Neural cell (in vitro differentiated cells): Measurements from ENCODE around the gene TNS1. TPM values are rescaled to one million over a fixed set of nuclear protein-coding genes. Genes with fewer than 3 reads are reported as not detected.

ENCODE experiments used
- H2AFZ ChIP-seq: fragments of 200-600, 300-800 bp; sonication (generic), shearing (Covaris generic); 2 replicates; pipeline ENCODE4 v1.6.0; 2014; ENCODE audit warnings: low read depth, mild to moderate bottlenecking, antibody characterized with exemption, low read length, moderate library complexity
- H3F3A ChIP-seq: fragments of 200-600 bp; shearing (Covaris generic); 2 replicates; pipeline ENCODE4 v1.6.1; 2016; ENCODE audit warnings: mild to moderate bottlenecking, moderate library complexity, mixed read lengths, antibody characterized with exemption, low read length; ENCODE audit not compliant: insufficient read depth, poor library complexity, severe bottlenecking
- H3K27ac ChIP-seq: fragments of 200-600, 300-800 bp; sonication (generic), shearing (Covaris generic); 2 replicates; pipeline ENCODE4 v1.5.1; 2014; ENCODE audit warnings: mild to moderate bottlenecking, low read length, moderate library complexity
- H3K27me3 ChIP-seq: fragments of 300-800, 200-600 bp; sonication (generic), shearing (Covaris generic); 2 replicates; pipeline ENCODE4 v1.6.0; 2014; ENCODE audit warnings: mild to moderate bottlenecking, low read depth, low read length, moderate library complexity; ENCODE audit not compliant: insufficient read depth
- H3K36me3 ChIP-seq: fragments of 300-800, 200-600 bp; sonication (generic), shearing (Covaris generic); 2 replicates; pipeline ENCODE4 v1.5.1; 2014; ENCODE audit warnings: mild to moderate bottlenecking, antibody characterized with exemption, low read length, moderate library complexity; ENCODE audit not compliant: insufficient read depth
- H3K4me2 ChIP-seq: fragments of 300-800, 200-600 bp; sonication (generic), shearing (Covaris generic); 2 replicates; pipeline ENCODE4 v1.6.0; 2014; ENCODE audit warnings: mild to moderate bottlenecking, low read length
- H3K4me3 ChIP-seq: fragments of 300-800, 200-600 bp; sonication (generic), shearing (Covaris generic); 2 replicates; pipeline ENCODE4 v1.5.1; 2014; ENCODE audit warnings: mild to moderate bottlenecking, low read length, moderate library complexity
- H3K79me2 ChIP-seq: fragments of 200-600 bp; shearing (Covaris generic); replicated peaks from 2 replicates; pipeline ENCODE4 v1.6.0; 2014; ENCODE audit warnings: mild to moderate bottlenecking, low read length, moderate library complexity; ENCODE audit not compliant: insufficient read depth
- H3K9ac ChIP-seq: fragments of 300-800, 200-600 bp; sonication (generic), shearing (Covaris generic); 2 replicates; pipeline ENCODE4 v1.6.1; 2016; ENCODE audit warnings: mild to moderate bottlenecking, low read length, mixed read lengths
- H3K9me2 ChIP-seq: fragments of 200-600 bp; shearing (Covaris generic); 2 replicates; pipeline ENCODE4 v1.6.1; 2016; ENCODE audit warnings: mild to moderate bottlenecking, low read length, mixed read lengths; ENCODE audit not compliant: insufficient read depth
- H3K9me3 ChIP-seq: fragments of 200-600, 300-800 bp; sonication (generic), shearing (Covaris generic); 2 replicates; pipeline ENCODE4 v1.6.1; 2016; ENCODE audit warnings: mild to moderate bottlenecking, mixed run types, low read length, moderate library complexity, mixed read lengths
- H4K20me1 ChIP-seq: fragments of 200-600 bp; shearing (Covaris generic); 2 replicates; pipeline ENCODE4 v1.6.1; 2016; ENCODE audit warnings: mild to moderate bottlenecking, mixed run types; ENCODE audit not compliant: insufficient read depth
- CTCF ChIP-seq: fragments of 450-650 bp; IDR thresholded peaks from 2 replicates; pipeline ENCODE4 v1.5.1; 2014; ENCODE audit warnings: antibody characterized with exemption, mild to moderate bottlenecking, moderate library complexity; ENCODE audit not compliant: poor library complexity, severe bottlenecking
- EP300 ChIP-seq: fragments of 450-650 bp; conservative IDR thresholded peaks from 2 replicates; pipeline ENCODE4 v1.6.1; 2014; ENCODE audit warnings: antibody characterized with exemption, mild to moderate bottlenecking, moderate library complexity; ENCODE audit not compliant: poor library complexity, severe bottlenecking
- EZH2 ChIP-seq: fragments of 200-600, 300-800 bp; shearing (Covaris generic), sonication (generic); IDR thresholded peaks from 2 replicates; pipeline ENCODE4 v1.6.1; 2014; ENCODE audit warnings: antibody characterized with exemption, low read length, borderline replicate concordance, mild to moderate bottlenecking; ENCODE audit not compliant: insufficient read depth, poor library complexity, severe bottlenecking
- MXI1 ChIP-seq: fragments of 450-650 bp; conservative IDR thresholded peaks from 2 replicates; pipeline ENCODE4 v1.6.1; 2014; ENCODE audit warnings: antibody characterized with exemption, mild to moderate bottlenecking; ENCODE audit not compliant: poor library complexity, severe bottlenecking
- POLR2AphosphoS5 ChIP-seq: IDR thresholded peaks from 2 replicates; pipeline ENCODE4 v1.6.1; 2012
- RAD21 ChIP-seq: fragments of 450-650 bp; conservative IDR thresholded peaks from 2 replicates; pipeline ENCODE4 v1.6.1; 2014; ENCODE audit warnings: antibody characterized with exemption, mild to moderate bottlenecking, moderate library complexity
- REST ChIP-seq: IDR thresholded peaks from 2 replicates; pipeline ENCODE4 v1.6.1; 2012; ENCODE audit warnings: borderline replicate concordance
- SMC3 ChIP-seq: fragments of 450-650 bp; conservative IDR thresholded peaks from 2 replicates; pipeline ENCODE4 v1.6.1; 2014; ENCODE audit warnings: antibody characterized with exemption, mild to moderate bottlenecking, moderate library complexity; ENCODE audit not compliant: poor library complexity
- TAF1 ChIP-seq: IDR thresholded peaks from 2 replicates; pipeline ENCODE4 v1.6.1; 2012; ENCODE audit warnings: low read depth
- polyA plus RNA-seq: library from polyadenylated mRNA; depleted of rRNA; stranded (reverse); fragments of >200 nt; gene quantifications from 2 replicates; pipeline ENCODE4 v1.2.3, GENCODE V29; 2014

Gene TNS1
- polyA plus RNA-seq, 1 donor from 2014 or later: 1.5 TPM

GRCh38 chr2:217956586-217957457 is 46.0 kb downstream of the TNS1 start:
- Histone ChIP-seq H3K79me2 (no peaks in the 10 kb centered on the region), H3F3A (no peaks in the 10 kb centered on the region), H3K9me2 (no peaks in the 10 kb centered on the region), H4K20me1 (no peaks in the 10 kb centered on the region), H3K4me3 (no peak overlapping the region), H3K9ac (no peak overlapping the region), H3K27me3 (no peaks in the 10 kb centered on the region), H3K27ac (no peak overlapping the region), H3K9me3 (no peaks in the 10 kb centered on the region), H2AFZ (no peak overlapping the region), H3K4me2 (no peak overlapping the region), H3K36me3 (no peaks in the 10 kb centered on the region)
- TF ChIP-seq RAD21 (no peak), SMC3 (no peak), CTCF (no peak), POLR2AphosphoS5 (no peak), MXI1 (no peak), EZH2 (no peak), REST (no peak), TAF1 (no peak)

- Histone ChIP-seq H2AFZ (no peak overlapping the region), H3K4me3 (no peak overlapping the region), H3K9ac (no peak overlapping the region), H4K20me1 (no peaks in the 10 kb centered on the region), H3K36me3 (no peaks in the 10 kb centered on the region), H3K9me3 (no peaks in the 10 kb centered on the region), H3K4me2 (no peak overlapping the region), H3K9me2 (no peaks in the 10 kb centered on the region), H3K79me2 (no peaks in the 10 kb centered on the region), H3K27ac (no peak overlapping the region), H3F3A (no peaks in the 10 kb centered on the region), H3K27me3 (no peaks in the 10 kb centered on the region)
- TF ChIP-seq EP300: no peak
- TF ChIP-seq MXI1: no peak
- TF ChIP-seq REST: no peak
- no peak for TF ChIP-seq SMC3
- no peak for TF ChIP-seq RAD21
Observed at GRCh38 chr2:217955881-217956493, 46.8 kb downstream of the TNS1 start.
